Transverse colon (tissue), 4 donors: ENCODE data around the gene CACTIN.

Experiments used
- CTCF ChIP-seq, 5 experiments: fragments of 200-600 bp in 3 of 5; fragments of 450-650 bp in 2 of 5; sonication (generic) in 3 of 5; IDR thresholded peaks; 1 replicate in 2 of 5; 2 replicates in 3 of 5; pipeline ENCODE4 v1.5.1; 2016 to 2017; ENCODE audit warnings: antibody characterized with exemption in 5 of 5, inconsistent platforms in 3 of 5, mild to moderate bottlenecking in 2 of 5, moderate library complexity in 1 of 5
- EP300 ChIP-seq: sonication (generic); formaldehyde crosslinking; IDR thresholded peaks from one replicate; pipeline ENCODE4 v1.6.1; 2017; ENCODE audit warnings: antibody characterized with exemption, low read depth
- POLR2AphosphoS5 ChIP-seq, 3 donors: sonication (generic); formaldehyde crosslinking; IDR thresholded peaks; one replicate each; pipeline ENCODE4 v1.6.1; 2016; ENCODE audit warnings: antibody characterized with exemption in 3 of 3

- TF ChIP-seq CTCF (IDR thresholded peaks at IDR 0.05), result no peak
- no peak for TF ChIP-seq EP300
- no peak for TF ChIP-seq POLR2AphosphoS5 (IDR thresholded peaks at IDR 0.05)
These were observed 9.9 kb upstream of the CACTIN start for GRCh38 chr19:3636506-3636905.
